AG10803 (cell line): Measurements from ENCODE around the gene MGAT5B.
"Not testable (repeated sequence)": the region's sequence is repeated elsewhere in the genome, so short reads cannot be mapped to it uniquely, and the experiment has no call there.

Source experiments
- DNase-seq: peaks from one replicate; pipeline ENCODE4 v3.0.0; 2010; ENCODE audit warnings: low read depth
- H3K4me3 ChIP-seq: 2 replicates; pipeline ENCODE4 v1.5.1; 2011; ENCODE audit warnings: mild to moderate bottlenecking, low read length, control low read depth
- TF ChIP-seq, protein P1 (sequence below): conservative IDR thresholded peaks from 2 replicates; pipeline ENCODE4 v1.5.1; 2011; ENCODE audit warnings: mild to moderate bottlenecking, low read length, control low read depth, inconsistent platforms

The MGAT5B gene

DNA sequence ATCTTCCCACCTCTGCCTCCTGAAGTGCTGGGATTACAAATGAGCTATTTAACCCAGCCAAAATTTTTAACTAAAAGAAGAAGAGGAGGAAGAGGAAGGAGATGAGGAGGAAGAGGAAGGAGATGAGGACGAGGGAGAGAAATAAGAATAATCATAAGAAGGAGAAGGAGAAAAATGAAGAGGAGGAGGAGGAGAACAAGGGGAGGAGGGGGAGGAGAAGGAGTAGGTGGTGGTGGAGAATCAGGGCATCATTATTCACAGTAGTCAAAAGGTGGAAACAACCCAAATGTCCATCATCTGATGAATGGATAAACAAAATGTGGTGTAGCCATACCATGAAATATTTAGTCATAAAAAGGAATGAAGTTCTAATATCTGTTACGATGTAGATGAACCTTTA is 21.2 kb upstream of the MGAT5B start:
- TF ChIP-seq, protein P1, sequence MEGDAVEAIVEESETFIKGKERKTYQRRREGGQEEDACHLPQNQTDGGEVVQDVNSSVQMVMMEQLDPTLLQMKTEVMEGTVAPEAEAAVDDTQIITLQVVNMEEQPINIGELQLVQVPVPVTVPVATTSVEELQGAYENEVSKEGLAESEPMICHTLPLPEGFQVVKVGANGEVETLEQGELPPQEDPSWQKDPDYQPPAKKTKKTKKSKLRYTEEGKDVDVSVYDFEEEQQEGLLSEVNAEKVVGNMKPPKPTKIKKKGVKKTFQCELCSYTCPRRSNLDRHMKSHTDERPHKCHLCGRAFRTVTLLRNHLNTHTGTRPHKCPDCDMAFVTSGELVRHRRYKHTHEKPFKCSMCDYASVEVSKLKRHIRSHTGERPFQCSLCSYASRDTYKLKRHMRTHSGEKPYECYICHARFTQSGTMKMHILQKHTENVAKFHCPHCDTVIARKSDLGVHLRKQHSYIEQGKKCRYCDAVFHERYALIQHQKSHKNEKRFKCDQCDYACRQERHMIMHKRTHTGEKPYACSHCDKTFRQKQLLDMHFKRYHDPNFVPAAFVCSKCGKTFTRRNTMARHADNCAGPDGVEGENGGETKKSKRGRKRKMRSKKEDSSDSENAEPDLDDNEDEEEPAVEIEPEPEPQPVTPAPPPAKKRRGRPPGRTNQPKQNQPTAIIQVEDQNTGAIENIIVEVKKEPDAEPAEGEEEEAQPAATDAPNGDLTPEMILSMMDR: no peak
- DNase-seq: no peak

DNA sequence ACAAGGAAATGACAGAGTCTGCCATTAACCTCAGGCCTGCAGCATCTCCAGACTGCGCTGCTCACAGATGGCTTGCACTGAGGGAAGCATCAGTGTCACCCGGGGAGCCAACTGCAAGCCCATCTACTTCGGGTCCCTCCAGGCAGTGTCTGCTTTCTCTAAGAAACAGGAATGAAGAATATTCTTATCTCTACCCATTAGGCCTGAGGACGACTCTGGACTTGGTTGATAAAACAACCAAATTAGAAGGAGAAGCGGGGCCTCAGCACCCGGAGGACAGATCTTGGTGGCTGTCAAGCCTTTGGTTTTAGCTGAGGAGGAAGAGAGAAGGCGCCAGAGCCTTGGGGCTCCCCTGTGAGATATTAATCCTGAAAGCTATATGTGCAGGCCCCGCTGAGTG is 19.5 kb upstream of the MGAT5B start:
- no peak overlapping the region for H3K4me3 ChIP-seq
- DNase-seq: no peak
- TF ChIP-seq, protein P1: no peak

More for the DNA sequence above, 21.2 kb upstream of the MGAT5B start:
- H3K4me3 ChIP-seq: no peak overlapping the region

DNA sequence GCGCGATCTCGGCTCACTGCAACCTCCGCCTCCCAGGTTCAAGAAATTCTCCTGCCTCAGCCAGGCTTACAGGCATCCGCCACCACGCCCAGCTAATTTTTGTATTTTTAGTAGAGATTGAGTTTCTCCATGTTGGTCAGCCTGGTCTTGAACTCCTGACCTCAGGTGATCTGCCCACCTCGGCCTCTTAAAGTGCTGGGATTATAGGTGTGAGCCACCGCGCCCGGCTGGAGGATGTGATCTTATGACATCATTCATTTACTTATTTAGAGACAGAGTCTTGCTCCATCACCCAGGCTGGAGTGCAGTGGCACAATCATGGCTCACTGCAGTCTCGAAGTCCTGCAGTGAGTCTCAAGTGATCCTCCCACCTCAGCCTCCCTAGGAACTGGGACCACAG is 19.0 kb upstream of the MGAT5B start:
- DNase-seq, H3K4me3 ChIP-seq: not testable (repeated sequence)

DNA sequence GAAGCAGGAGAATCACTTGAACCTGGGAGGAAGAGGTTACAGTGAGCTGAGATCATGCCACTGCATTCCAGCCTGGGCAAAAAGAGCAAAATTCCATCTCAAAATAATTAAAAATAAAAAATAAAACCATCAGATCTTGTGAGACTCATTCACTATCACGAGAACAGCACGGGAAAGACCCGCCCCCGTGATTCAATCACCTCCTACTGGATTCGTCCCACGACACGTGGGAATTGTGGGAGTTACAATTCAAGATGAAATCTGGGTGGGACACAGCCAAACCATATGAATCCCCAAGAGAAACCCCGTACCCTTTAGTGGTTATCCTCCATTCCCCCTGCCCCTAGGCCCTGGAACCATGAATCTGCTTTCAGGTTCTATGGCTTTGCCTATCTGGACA is 15.4 kb upstream of the MGAT5B start:
- DNase-seq: no peak
- TF ChIP-seq, protein P1: no peak
- H3K4me3 ChIP-seq: no peak overlapping the region

DNA sequence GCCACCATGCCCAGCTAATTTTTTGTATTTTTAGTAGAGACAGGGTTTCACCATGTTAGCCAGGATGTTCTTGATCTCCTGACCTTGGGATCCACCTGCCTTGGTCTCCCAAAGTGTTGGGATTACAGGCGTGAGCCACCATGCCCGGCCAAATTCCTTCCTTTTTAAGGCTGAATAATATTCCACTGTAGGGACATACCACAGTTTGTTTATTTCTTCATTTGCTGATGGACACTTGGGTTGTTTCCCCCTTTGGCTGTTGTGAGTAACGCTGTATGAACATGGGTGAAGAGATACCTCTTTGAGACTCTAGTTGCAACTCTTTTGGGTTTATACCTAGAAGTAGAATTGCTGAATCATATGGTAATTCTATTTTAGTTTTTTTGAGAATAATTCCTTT is 13.1 kb upstream of the MGAT5B start:
- TF ChIP-seq, protein P1: no peak
- no peak for DNase-seq
- H3K4me3 ChIP-seq: no peak overlapping the region

DNA sequence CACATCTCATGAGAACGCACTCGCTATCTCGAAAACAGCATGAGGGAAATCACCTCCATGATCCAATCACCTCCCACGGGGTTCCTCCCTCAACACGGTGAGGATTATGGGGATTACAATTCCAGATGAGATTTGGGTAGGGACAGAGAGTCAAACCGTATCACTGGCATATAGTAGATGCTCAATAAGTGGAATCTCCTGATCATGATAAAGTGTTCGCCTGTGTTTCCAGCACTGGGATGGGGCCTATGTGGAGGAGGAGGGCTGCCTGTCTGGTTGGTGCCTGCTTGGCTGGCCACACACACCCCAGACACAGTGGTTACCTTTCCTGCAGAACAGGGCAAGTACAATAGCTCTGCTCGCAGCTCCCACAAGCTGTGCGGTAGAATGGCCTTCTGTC is 6.1 kb upstream of the MGAT5B start:
- no peak for DNase-seq
- TF ChIP-seq, protein P1: no peak
- H3K4me3 ChIP-seq: no peak overlapping the region

DNA sequence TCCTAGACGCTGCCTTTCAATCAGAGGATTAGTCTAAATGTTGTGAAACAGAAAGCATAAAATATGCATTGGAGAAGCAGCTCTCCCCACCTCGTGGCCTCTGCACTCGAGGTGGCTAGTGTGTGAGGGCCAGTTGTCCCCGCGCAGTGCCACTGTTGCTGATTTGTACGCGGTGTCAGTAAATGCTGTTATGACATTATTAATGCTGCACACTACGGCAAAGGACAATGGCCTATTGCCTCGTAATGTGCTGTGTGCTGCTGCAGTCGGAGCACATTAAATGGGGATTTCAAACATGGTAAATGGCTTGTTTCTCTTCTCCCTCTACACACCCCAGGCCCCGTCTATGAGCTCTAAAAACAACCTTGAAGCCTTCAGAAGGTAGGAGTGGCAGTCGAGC is 5.7 kb upstream of the MGAT5B start:
- TF ChIP-seq, protein P1: no peak
- no peak for DNase-seq

DNA sequence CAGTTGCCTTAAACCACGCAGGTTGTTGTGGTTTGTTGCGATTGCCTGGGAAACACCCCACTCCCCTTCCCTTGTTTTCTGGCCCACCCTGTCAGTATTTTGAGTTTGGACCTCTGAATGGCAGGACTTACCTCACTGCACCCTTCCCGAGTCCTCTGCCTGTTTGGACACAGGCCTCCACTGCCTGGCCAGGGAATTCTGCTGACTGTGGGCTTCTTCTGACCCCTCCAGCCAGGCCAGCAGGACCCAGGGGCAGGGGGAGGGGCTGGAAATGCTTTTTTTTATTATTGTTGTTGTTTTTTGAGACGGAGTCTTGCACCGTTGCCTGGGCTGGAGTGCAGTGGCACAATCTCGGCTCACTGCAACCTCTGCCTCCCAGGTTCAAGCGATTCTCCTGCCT is 4.2 kb upstream of the MGAT5B start:
- TF ChIP-seq, protein P1: no peak
- no peak overlapping the region for H3K4me3 ChIP-seq
- no peak for DNase-seq

More for the DNA sequence above, 5.7 kb upstream of the MGAT5B start:
- no peak overlapping the region for H3K4me3 ChIP-seq
